ENCODE data around the gene TACC3.

TACC3 gene

GRCh38 chr4:1749370-1749769 is 28.0 kb downstream of the TACC3 start:
- Histone ChIP-seq H3K27ac (ENCODE audit: low read depth, low read length) (no peak overlapping the region), H3K9me3 (ENCODE audit: control insufficient read depth, insufficient read depth, low read depth, low read length) (no peaks in the 10 kb centered on the region), H3K9ac (ENCODE audit: low read length) (no peak overlapping the region), H3K36me3 (ENCODE audit: control insufficient read depth, insufficient read depth, low read length) (peaks cover 9% of the 10 kb centered on the region), H3K4me1 (ENCODE audit: control insufficient read depth, insufficient read depth, low read length) (peaks cover 27% of the 10 kb centered on the region), H3K4me3 (ENCODE audit: low read depth, low read length) (no peak overlapping the region), H3K27me3 (ENCODE audit: control insufficient read depth, insufficient read depth, low read length) (0 out of 2 replicates have a peak, but pooled peaks cover 2% of the 10 kb centered on the region)

- H3K4me3 ChIP-seq (ENCODE audit: low read depth, low read length): no peak overlapping the region
- H3K4me1 ChIP-seq (ENCODE audit: control insufficient read depth, insufficient read depth, low read length): peaks cover 27% of the 10 kb centered on the region
- peaks cover 5% of the 10 kb centered on the region for H3K36me3 ChIP-seq (ENCODE audit: control insufficient read depth, insufficient read depth, low read length)
- 0 out of 2 replicates have a peak, but pooled peaks cover 2% of the 10 kb centered on the region for H3K27me3 ChIP-seq (ENCODE audit: control insufficient read depth, insufficient read depth, low read length)
- no peak overlapping the region for H3K27ac ChIP-seq (ENCODE audit: low read depth, low read length)
- H3K9me3 ChIP-seq (ENCODE audit: control insufficient read depth, insufficient read depth, low read depth, low read length): no peaks in the 10 kb centered on the region
- no peak overlapping the region for H3K9ac ChIP-seq (ENCODE audit: low read length)
Measured at GRCh38 chr4:1749826-1750225, 28.5 kb downstream of the TACC3 start.

GRCh38 chr4:1750381-1751154 is 29.2 kb downstream of the TACC3 start:
- Histone ChIP-seq H3K4me1 (ENCODE audit: control insufficient read depth, insufficient read depth, low read length) (peaks cover 27% of the 10 kb centered on the region), H3K36me3 (ENCODE audit: control insufficient read depth, insufficient read depth, low read length) (no peaks in the 10 kb centered on the region), H3K9ac (ENCODE audit: low read length) (no peak overlapping the region), H3K9me3 (ENCODE audit: control insufficient read depth, insufficient read depth, low read depth, low read length) (no peaks in the 10 kb centered on the region), H3K27me3 (ENCODE audit: control insufficient read depth, insufficient read depth, low read length) (0 out of 2 replicates have a peak, but pooled peaks cover 2% of the 10 kb centered on the region), H3K4me3 (ENCODE audit: low read depth, low read length) (no peak overlapping the region), H3K27ac (ENCODE audit: low read depth, low read length) (no peak overlapping the region)

GRCh38 chr4:1751155-1751918 is 30.0 kb downstream of the TACC3 start:
- Histone ChIP-seq H3K4me1 (ENCODE audit: control insufficient read depth, insufficient read depth, low read length) (peaks cover 27% of the 10 kb centered on the region), H3K27ac (ENCODE audit: low read depth, low read length) (no peak overlapping the region), H3K9me3 (ENCODE audit: control insufficient read depth, insufficient read depth, low read depth, low read length) (no peaks in the 10 kb centered on the region), H3K36me3 (ENCODE audit: control insufficient read depth, insufficient read depth, low read length) (no peaks in the 10 kb centered on the region), H3K27me3 (ENCODE audit: control insufficient read depth, insufficient read depth, low read length) (0 out of 2 replicates have a peak, but pooled peaks cover 2% of the 10 kb centered on the region), H3K9ac (ENCODE audit: low read length) (no peak overlapping the region), H3K4me3 (ENCODE audit: low read depth, low read length) (no peak overlapping the region)

GRCh38 chr4:1751919-1752283 is 30.6 kb downstream of the TACC3 start:
- Histone ChIP-seq H3K4me1 (ENCODE audit: control insufficient read depth, insufficient read depth, low read length) (peaks cover 27% of the 10 kb centered on the region), H3K9me3 (ENCODE audit: control insufficient read depth, insufficient read depth, low read depth, low read length) (no peaks in the 10 kb centered on the region), H3K27me3 (ENCODE audit: control insufficient read depth, insufficient read depth, low read length) (0 out of 2 replicates have a peak, but pooled peaks cover 2% of the 10 kb centered on the region), H3K27ac (ENCODE audit: low read depth, low read length) (no peak overlapping the region), H3K4me3 (ENCODE audit: low read depth, low read length) (no peak overlapping the region), H3K9ac (ENCODE audit: low read length) (no peak overlapping the region), H3K36me3 (ENCODE audit: control insufficient read depth, insufficient read depth, low read length) (no peaks in the 10 kb centered on the region)

- no peak overlapping the region for H3K27ac ChIP-seq (ENCODE audit: low read depth, low read length)
Measured at GRCh38 chr4:1752284-1753041, 31.1 kb downstream of the TACC3 start.

GRCh38 chr4:1753294-1753696 is 32.0 kb downstream of the TACC3 start:
- Histone ChIP-seq H3K27ac (ENCODE audit: low read depth, low read length) (no peak overlapping the region), H3K4me1 (ENCODE audit: control insufficient read depth, insufficient read depth, low read length) (peaks cover 28% of the 10 kb centered on the region), H3K27me3 (ENCODE audit: control insufficient read depth, insufficient read depth, low read length) (no peaks in the 10 kb centered on the region), H3K9me3 (ENCODE audit: control insufficient read depth, insufficient read depth, low read depth, low read length) (no peaks in the 10 kb centered on the region), H3K4me3 (ENCODE audit: low read depth, low read length) (no peak overlapping the region), H3K9ac (ENCODE audit: low read length) (no peak overlapping the region), H3K36me3 (ENCODE audit: control insufficient read depth, insufficient read depth, low read length) (no peaks in the 10 kb centered on the region)

More at GRCh38 chr4:1752284-1753041, 31.1 kb downstream of the TACC3 start:
- H3K9me3 ChIP-seq (ENCODE audit: control insufficient read depth, insufficient read depth, low read depth, low read length): no peaks in the 10 kb centered on the region
- 0 out of 2 replicates have a peak, but pooled peaks cover 2% of the 10 kb centered on the region for H3K27me3 ChIP-seq (ENCODE audit: control insufficient read depth, insufficient read depth, low read length)
- no peak overlapping the region for H3K9ac ChIP-seq (ENCODE audit: low read length)
- peaks cover 27% of the 10 kb centered on the region for H3K4me1 ChIP-seq (ENCODE audit: control insufficient read depth, insufficient read depth, low read length)
- no peaks in the 10 kb centered on the region for H3K36me3 ChIP-seq (ENCODE audit: control insufficient read depth, insufficient read depth, low read length)
- H3K4me3 ChIP-seq (ENCODE audit: low read depth, low read length): no peak overlapping the region

GRCh38 chr4:1753697-1754311 is 32.5 kb downstream of the TACC3 start:
- peaks cover 26% of the 10 kb centered on the region for H3K4me1 ChIP-seq (ENCODE audit: control insufficient read depth, insufficient read depth, low read length)
- H3K9me3 ChIP-seq (ENCODE audit: control insufficient read depth, insufficient read depth, low read depth, low read length): no peaks in the 10 kb centered on the region
- no peak overlapping the region for H3K4me3 ChIP-seq (ENCODE audit: low read depth, low read length)
- no peak overlapping the region for H3K27ac ChIP-seq (ENCODE audit: low read depth, low read length)
- no peaks in the 10 kb centered on the region for H3K27me3 ChIP-seq (ENCODE audit: control insufficient read depth, insufficient read depth, low read length)
- H3K9ac ChIP-seq (ENCODE audit: low read length): no peak overlapping the region
- H3K36me3 ChIP-seq (ENCODE audit: control insufficient read depth, insufficient read depth, low read length): no peaks in the 10 kb centered on the region

GRCh38 chr4:1754336-1754735 is 33.0 kb downstream of the TACC3 start:
- no peak overlapping the region for H3K4me3 ChIP-seq (ENCODE audit: low read depth, low read length)
- no peak overlapping the region for H3K27ac ChIP-seq (ENCODE audit: low read depth, low read length)

GRCh38 chr4:1755297-1755696 is 34.0 kb downstream of the TACC3 start:
- H3K4me3 ChIP-seq (ENCODE audit: low read depth, low read length): no peak overlapping the region
- H3K4me1 ChIP-seq (ENCODE audit: control insufficient read depth, insufficient read depth, low read length): peaks cover 23% of the 10 kb centered on the region
- no peak overlapping the region for H3K9ac ChIP-seq (ENCODE audit: low read length)
- no peaks in the 10 kb centered on the region for H3K9me3 ChIP-seq (ENCODE audit: control insufficient read depth, insufficient read depth, low read depth, low read length)
- H3K36me3 ChIP-seq (ENCODE audit: control insufficient read depth, insufficient read depth, low read length): no peaks in the 10 kb centered on the region
- no peaks in the 10 kb centered on the region for H3K27me3 ChIP-seq (ENCODE audit: control insufficient read depth, insufficient read depth, low read length)
- H3K27ac ChIP-seq (ENCODE audit: low read depth, low read length): no peak overlapping the region

More at GRCh38 chr4:1754336-1754735, 33.0 kb downstream of the TACC3 start:
- Histone ChIP-seq H3K4me1 (ENCODE audit: control insufficient read depth, insufficient read depth, low read length) (peaks cover 26% of the 10 kb centered on the region), H3K27me3 (ENCODE audit: control insufficient read depth, insufficient read depth, low read length) (no peaks in the 10 kb centered on the region), H3K9ac (ENCODE audit: low read length) (no peak overlapping the region), H3K36me3 (ENCODE audit: control insufficient read depth, insufficient read depth, low read length) (no peaks in the 10 kb centered on the region), H3K9me3 (ENCODE audit: control insufficient read depth, insufficient read depth, low read depth, low read length) (no peaks in the 10 kb centered on the region)
